Adrenal gland (tissue), 5 donors: ENCODE results near the gene TRMU.

Experiments used
- POLR2A ChIP-seq, 2 donors: fragments of 450-650 bp; IDR thresholded peaks; one replicate each; pipeline ENCODE4 v1.6.1; 2017; ENCODE audit warnings: antibody characterized with exemption in 2 of 2, mild to moderate bottlenecking in 2 of 2, moderate library complexity in 1 of 2
- TF ChIP-seq, protein P1 (sequence below), 6 experiments: fragments of 450-650 bp in 4 of 6; fragments of 200-600 bp in 2 of 6; sonication (generic) in 1 of 6; IDR thresholded peaks; 1 replicate in 5 of 6; 2 replicates in 1 of 6; pipeline versions ENCODE4 v1.5.1 to v1.8.0; 2016 to 2021; ENCODE audit warnings: antibody characterized with exemption in 6 of 6, mild to moderate bottlenecking in 2 of 6, moderate library complexity in 1 of 6
- donor health status: DM: no; HTN: no; CAD: no.

DNA sequence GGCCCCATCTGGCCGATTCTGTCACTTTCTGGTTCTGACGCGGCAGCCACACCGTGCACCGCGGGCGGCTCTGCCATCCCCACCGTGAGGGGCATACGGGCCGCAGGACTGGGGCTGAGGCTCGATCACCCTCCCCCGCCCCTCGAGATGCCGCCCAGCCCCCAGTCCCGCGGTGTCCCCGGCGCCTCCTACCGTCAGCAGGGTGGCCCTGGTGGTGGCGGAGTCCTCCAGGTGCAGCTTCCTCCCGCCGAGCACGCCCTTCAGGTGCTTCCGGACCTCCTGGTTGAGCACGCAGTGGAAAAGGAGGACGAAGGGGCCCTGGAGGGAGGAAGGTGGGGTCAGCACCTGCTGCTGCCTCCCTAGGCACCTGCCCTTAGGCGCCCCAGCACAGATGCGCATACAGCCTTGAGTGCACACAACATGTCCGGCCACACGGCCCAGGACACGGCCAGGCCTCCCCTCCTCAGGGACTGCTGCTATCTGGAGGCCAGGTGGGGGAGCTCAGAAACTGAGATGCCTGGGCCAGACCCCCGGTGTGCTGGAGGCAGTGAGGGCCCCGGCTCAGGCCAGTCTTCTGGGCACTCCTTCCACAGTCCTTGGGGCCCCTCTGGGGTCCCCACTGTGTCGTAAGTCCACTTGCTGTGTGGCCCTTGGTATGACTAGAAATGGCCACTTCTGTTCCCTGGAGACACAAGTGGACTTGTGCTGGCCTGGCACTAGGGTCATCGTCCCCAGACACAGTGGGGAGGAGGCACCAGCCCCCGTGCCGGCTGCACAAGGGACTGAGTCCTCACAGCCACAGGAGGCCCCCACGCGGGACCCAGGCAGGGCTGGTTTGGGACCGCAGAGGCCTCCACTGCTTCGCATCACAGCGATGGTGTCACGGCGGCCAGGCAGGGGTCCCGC lies 31.5 kb downstream of the TRMU start:
- TF ChIP-seq, protein P1, sequence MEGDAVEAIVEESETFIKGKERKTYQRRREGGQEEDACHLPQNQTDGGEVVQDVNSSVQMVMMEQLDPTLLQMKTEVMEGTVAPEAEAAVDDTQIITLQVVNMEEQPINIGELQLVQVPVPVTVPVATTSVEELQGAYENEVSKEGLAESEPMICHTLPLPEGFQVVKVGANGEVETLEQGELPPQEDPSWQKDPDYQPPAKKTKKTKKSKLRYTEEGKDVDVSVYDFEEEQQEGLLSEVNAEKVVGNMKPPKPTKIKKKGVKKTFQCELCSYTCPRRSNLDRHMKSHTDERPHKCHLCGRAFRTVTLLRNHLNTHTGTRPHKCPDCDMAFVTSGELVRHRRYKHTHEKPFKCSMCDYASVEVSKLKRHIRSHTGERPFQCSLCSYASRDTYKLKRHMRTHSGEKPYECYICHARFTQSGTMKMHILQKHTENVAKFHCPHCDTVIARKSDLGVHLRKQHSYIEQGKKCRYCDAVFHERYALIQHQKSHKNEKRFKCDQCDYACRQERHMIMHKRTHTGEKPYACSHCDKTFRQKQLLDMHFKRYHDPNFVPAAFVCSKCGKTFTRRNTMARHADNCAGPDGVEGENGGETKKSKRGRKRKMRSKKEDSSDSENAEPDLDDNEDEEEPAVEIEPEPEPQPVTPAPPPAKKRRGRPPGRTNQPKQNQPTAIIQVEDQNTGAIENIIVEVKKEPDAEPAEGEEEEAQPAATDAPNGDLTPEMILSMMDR (IDR thresholded peaks at IDR 0.05), result no peak
- TF ChIP-seq POLR2A (IDR thresholded peaks at IDR 0.05), result no peak
